H9 (cell line): ENCODE data around the gene ARPP19. TPM values are rescaled to one million over a fixed set of nuclear protein-coding genes. Genes with fewer than 3 reads are reported as not detected.
A peak's percentile ranks its signal among the peaks of the same experiment; 100 is the strongest.

ENCODE experiments used
- DNase-seq: peaks from one replicate; pipeline ENCODE4 v3.0.0-alpha.2; 2017
- H2AFZ ChIP-seq: one replicate; pipeline ENCODE4 v1.6.1; 2013; ENCODE audit warnings: mild to moderate bottlenecking, low read length, control low read depth, moderate library complexity
- H2AK5ac ChIP-seq: 2 replicates; pipeline ENCODE4 v1.6.1; 2013; ENCODE audit warnings: low read length, control low read depth, mixed read lengths; ENCODE audit not compliant: insufficient read length
- H2BK120ac ChIP-seq: one replicate; pipeline ENCODE4 v1.6.1; 2013; ENCODE audit warnings: low read depth, mild to moderate bottlenecking, low read length, control low read depth, inconsistent platforms; ENCODE audit not compliant: poor library complexity, severe bottlenecking
- H2BK12ac ChIP-seq: 2 replicates; pipeline ENCODE4 v1.6.1; 2013; ENCODE audit warnings: low read length, control low read depth, mixed read lengths, low read depth; ENCODE audit not compliant: insufficient read length
- H2BK15ac ChIP-seq: 2 replicates; pipeline ENCODE4 v1.6.1; 2013; ENCODE audit warnings: low read depth, low read length, control low read depth
- H2BK20ac ChIP-seq: one replicate; pipeline ENCODE4 v1.6.1; 2013; ENCODE audit warnings: low read depth, mild to moderate bottlenecking, low read length, control low read depth, inconsistent platforms; ENCODE audit not compliant: poor library complexity, severe bottlenecking
- H2BK5ac ChIP-seq: 2 replicates; pipeline ENCODE4 v1.6.1; 2013; ENCODE audit warnings: low read length, control low read depth, mixed read lengths; ENCODE audit not compliant: insufficient read length
- H3K14ac ChIP-seq: 2 replicates; pipeline ENCODE4 v1.6.1; 2013; ENCODE audit warnings: low read length, control low read depth; ENCODE audit not compliant: insufficient read depth
- H3K18ac ChIP-seq: 2 replicates; pipeline ENCODE4 v1.6.1; 2013; ENCODE audit warnings: low read depth, mild to moderate bottlenecking, mixed read lengths, low read length, control low read depth; ENCODE audit not compliant: insufficient read length
- H3K23ac ChIP-seq: 2 replicates; pipeline ENCODE4 v1.6.1; 2013; ENCODE audit warnings: low read length, control low read depth, mixed read lengths, low read depth; ENCODE audit not compliant: insufficient read length
- H3K23me2 ChIP-seq: 2 replicates; pipeline ENCODE4 v1.6.1; 2013; ENCODE audit warnings: low read depth, mild to moderate bottlenecking, mixed read lengths, low read length, control low read depth; ENCODE audit not compliant: insufficient read length, poor library complexity, severe bottlenecking
- H3K27ac ChIP-seq: 2 replicates; pipeline ENCODE4 v1.5.1; 2013; ENCODE audit warnings: low read length, control low read depth, mixed read lengths, low read depth; ENCODE audit not compliant: insufficient read length
- H3K27me3 ChIP-seq: 2 replicates; pipeline ENCODE4 v1.6.1; 2013; ENCODE audit warnings: low read length, control low read depth, inconsistent platforms; ENCODE audit not compliant: insufficient read depth
- H3K4ac ChIP-seq: 2 replicates; pipeline ENCODE4 v1.6.1; 2013; ENCODE audit warnings: low read depth, mild to moderate bottlenecking, control low read depth, inconsistent platforms, low read length, moderate library complexity
- H3K4me1 ChIP-seq: 2 replicates; pipeline ENCODE4 v1.6.1; 2013; ENCODE audit warnings: low read length, control low read depth, inconsistent platforms; ENCODE audit not compliant: insufficient read depth
- H3K4me2 ChIP-seq: 2 replicates; pipeline ENCODE4 v1.6.1; 2013; ENCODE audit warnings: low read length, control low read depth, mixed read lengths; ENCODE audit not compliant: insufficient read length, insufficient read depth
- H3K56ac ChIP-seq: 2 replicates; pipeline ENCODE4 v1.6.1; 2013; ENCODE audit warnings: low read depth, mild to moderate bottlenecking, mixed read lengths, low read length, control low read depth; ENCODE audit not compliant: insufficient read length
- H3K79me1 ChIP-seq: 2 replicates; pipeline ENCODE4 v1.6.1; 2013; ENCODE audit warnings: low read depth, mild to moderate bottlenecking, moderate library complexity, low read length, control low read depth, inconsistent platforms; ENCODE audit not compliant: insufficient read depth, poor library complexity, severe bottlenecking
- H3K79me2 ChIP-seq: 2 replicates; pipeline ENCODE4 v1.6.1; 2013; ENCODE audit warnings: low read length, control low read depth, inconsistent platforms; ENCODE audit not compliant: insufficient read depth
- H3K9ac ChIP-seq: 2 replicates; pipeline ENCODE4 v1.6.1; 2013; ENCODE audit warnings: low read length, control low read depth, mixed read lengths; ENCODE audit not compliant: insufficient read length; ENCODE audit errors: extremely low read depth
- H3K9me3 ChIP-seq: one replicate; pipeline ENCODE4 v1.6.1; 2013; ENCODE audit warnings: low read depth, low read length, inconsistent platforms; ENCODE audit not compliant: control insufficient read depth
- H3T11ph ChIP-seq: one replicate; pipeline ENCODE4 v1.6.1; 2013; ENCODE audit warnings: mild to moderate bottlenecking, low read length, control low read depth, inconsistent platforms
- H4K20me1 ChIP-seq: one replicate; pipeline ENCODE4 v1.6.1; 2013; ENCODE audit not compliant: control insufficient read depth, insufficient read length, insufficient read depth
- H4K5ac ChIP-seq: 2 replicates; pipeline ENCODE4 v1.6.1; 2013; ENCODE audit warnings: low read depth, mild to moderate bottlenecking, mixed read lengths, low read length, control low read depth; ENCODE audit not compliant: insufficient read length
- H4K8ac ChIP-seq: replicated peaks from 2 replicates; pipeline ENCODE4 v1.6.1; 2013; ENCODE audit warnings: low read length, control low read depth, mixed read lengths, low read depth; ENCODE audit not compliant: insufficient read length
- H4K91ac ChIP-seq: 2 replicates; pipeline ENCODE4 v1.6.1; 2013; ENCODE audit warnings: low read depth, mild to moderate bottlenecking, moderate library complexity, mixed read lengths, low read length, control low read depth; ENCODE audit not compliant: insufficient read length
- H3K27ac Mint-ChIP-seq, 3 experiments: 2 replicates in 2 of 3; 3 replicates in 1 of 3; pipeline ENCODE4 v1.8.0; 2020 to 2021; ENCODE audit warnings: mixed read lengths in 3 of 3, mild to moderate bottlenecking in 1 of 3, moderate library complexity in 1 of 3
- H3K27me3 Mint-ChIP-seq: 2 replicates; pipeline ENCODE4 v1.8.0; 2021; ENCODE audit warnings: low read depth, mild to moderate bottlenecking, moderate library complexity, mixed read lengths
- H3K36me3 Mint-ChIP-seq, 3 experiments: 2 replicates in 2 of 3; 3 replicates in 1 of 3; pipeline ENCODE4 v1.8.0; 2020 to 2021; ENCODE audit warnings: low read depth in 3 of 3, mixed read lengths in 3 of 3; ENCODE audit not compliant: insufficient read depth in 1 of 3
- H3K4me1 Mint-ChIP-seq, 2 experiments: 2 replicates each; pipeline ENCODE4 v1.8.0; 2020; ENCODE audit warnings: mixed read lengths in 2 of 2
- H3K4me3 Mint-ChIP-seq, 2 experiments: 2 replicates in 1 of 2; 3 replicates in 1 of 2; pipeline ENCODE4 v1.8.0; 2020 to 2021; ENCODE audit warnings: mild to moderate bottlenecking in 2 of 2, mixed read lengths in 2 of 2, moderate library complexity in 1 of 2
- H3K9me3 Mint-ChIP-seq, 2 experiments: 2 replicates in 1 of 2; 3 replicates in 1 of 2; pipeline ENCODE4 v1.8.0; 2020; ENCODE audit warnings: mild to moderate bottlenecking in 2 of 2, mixed read lengths in 2 of 2, moderate library complexity in 1 of 2
- WGBS: extraction: QIAGEN DNeasy Blood & Tissue Kit; methylation state at CpG from one replicate; pipeline ENCODE4 v1.1.7; 2013; ENCODE audit warnings: missing lambda C conversion rate, low lambda C conversion rate, mixed read lengths; ENCODE audit not compliant: insufficient read length; ENCODE audit errors: extremely low coverage; 5-methylcytosine and 5-hydroxymethylcytosine counted together
- total RNA-seq: library from RNA; stranded (reverse); gene quantifications from 2 replicates; pipeline ENCODE4 v1.2.1, GENCODE V29; 2021
- TF ChIP-seq, protein P1 (sequence below): fragments of 200-600 bp; sonication (generic); conservative IDR thresholded peaks from 3 replicates; pipeline ENCODE4 v1.8.0; 2021; ENCODE audit warnings: antibody characterized with exemption, mild to moderate bottlenecking

Gene ARPP19
- total RNA-seq, 1 experiment from 2014 or later = 247 TPM

DNA sequence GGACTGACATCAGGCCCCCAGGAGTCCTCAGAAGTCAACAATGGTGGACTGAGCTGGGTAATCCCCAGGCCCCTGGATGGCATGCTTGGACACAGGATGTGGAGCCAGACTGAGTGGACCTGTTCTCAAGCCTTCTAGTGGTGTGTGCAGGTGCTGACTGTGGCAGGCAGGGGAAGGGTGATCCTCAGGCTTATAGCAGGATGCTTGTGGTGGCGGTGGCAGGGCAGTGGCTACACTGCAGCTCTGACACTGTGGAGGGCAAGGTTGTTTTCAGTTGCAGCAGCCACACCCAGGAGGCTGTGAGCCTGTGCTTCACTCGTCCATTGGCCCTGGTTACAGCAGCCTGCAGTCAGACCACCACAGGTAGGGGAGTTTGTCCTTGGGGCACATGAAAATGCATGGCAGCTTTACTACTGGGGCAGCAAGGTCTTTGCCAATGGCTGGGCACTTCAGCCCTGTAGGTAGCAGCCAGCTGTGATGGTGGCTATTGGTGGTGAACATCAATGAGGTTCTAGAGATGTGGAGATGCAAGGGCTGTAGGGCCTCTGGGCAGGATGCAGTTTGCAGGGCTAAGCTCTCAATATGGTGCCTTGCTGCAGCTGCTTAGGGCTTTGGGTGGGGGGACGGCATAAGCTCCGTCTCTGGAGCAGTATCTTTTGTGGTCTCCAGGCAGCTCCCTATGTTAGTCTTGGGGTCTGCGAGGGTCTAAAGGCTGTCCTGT lies 22.6 kb downstream of the ARPP19 start:
- H3K79me1 ChIP-seq = no peaks in the 10 kb centered on the region
- no peak overlapping the region for H2BK5ac ChIP-seq
- H4K20me1 ChIP-seq = no peaks in the 10 kb centered on the region
- H3K4ac ChIP-seq = no peak overlapping the region
- no peak overlapping the region for H2AFZ ChIP-seq
- Mint-ChIP-seq H3K27ac (peak overlapping the region in 2 of 3 experiments; percentile 30 to 82; a peak in 4 of 7 replicates), H3K4me1 (no peaks in the 10 kb centered on the region), H3K27me3 (peaks cover 3% of the 10 kb centered on the region), H3K36me3 (peaks cover 35 to 61% (median 56%) of the 10 kb centered on the region in 3 experiments), H3K4me3 (no peak overlapping the region), H3K9me3 (peaks cover 2 to 12% of the 10 kb centered on the region in 2 experiments; a peak in 2 of 5 replicates)
- H4K5ac ChIP-seq = no peak overlapping the region
- no peak overlapping the region for H3K56ac ChIP-seq
- no peaks in the 10 kb centered on the region for H3K79me2 ChIP-seq
- peak; percentile 38 for DNase-seq
- no peak overlapping the region for H2BK20ac ChIP-seq
- no peak overlapping the region for H2BK12ac ChIP-seq
- no peaks in the 10 kb centered on the region for H3K4me1 ChIP-seq
- H4K91ac ChIP-seq = no peak overlapping the region
- TF ChIP-seq, protein P1, sequence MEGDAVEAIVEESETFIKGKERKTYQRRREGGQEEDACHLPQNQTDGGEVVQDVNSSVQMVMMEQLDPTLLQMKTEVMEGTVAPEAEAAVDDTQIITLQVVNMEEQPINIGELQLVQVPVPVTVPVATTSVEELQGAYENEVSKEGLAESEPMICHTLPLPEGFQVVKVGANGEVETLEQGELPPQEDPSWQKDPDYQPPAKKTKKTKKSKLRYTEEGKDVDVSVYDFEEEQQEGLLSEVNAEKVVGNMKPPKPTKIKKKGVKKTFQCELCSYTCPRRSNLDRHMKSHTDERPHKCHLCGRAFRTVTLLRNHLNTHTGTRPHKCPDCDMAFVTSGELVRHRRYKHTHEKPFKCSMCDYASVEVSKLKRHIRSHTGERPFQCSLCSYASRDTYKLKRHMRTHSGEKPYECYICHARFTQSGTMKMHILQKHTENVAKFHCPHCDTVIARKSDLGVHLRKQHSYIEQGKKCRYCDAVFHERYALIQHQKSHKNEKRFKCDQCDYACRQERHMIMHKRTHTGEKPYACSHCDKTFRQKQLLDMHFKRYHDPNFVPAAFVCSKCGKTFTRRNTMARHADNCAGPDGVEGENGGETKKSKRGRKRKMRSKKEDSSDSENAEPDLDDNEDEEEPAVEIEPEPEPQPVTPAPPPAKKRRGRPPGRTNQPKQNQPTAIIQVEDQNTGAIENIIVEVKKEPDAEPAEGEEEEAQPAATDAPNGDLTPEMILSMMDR = no peak
- H3K23ac ChIP-seq = no peak overlapping the region
- H3K27ac ChIP-seq = no peak overlapping the region
- H4K8ac ChIP-seq = no peak overlapping the region
- H3K23me2 ChIP-seq = no peaks in the 10 kb centered on the region
- no CpG with 5 or more reads among the region's 5 CpGs for WGBS
- no peak overlapping the region for H2AK5ac ChIP-seq
- H2BK15ac ChIP-seq = no peak overlapping the region
- no peaks in the 10 kb centered on the region for H3K9me3 ChIP-seq
- H2BK120ac ChIP-seq = no peak overlapping the region
- H3K14ac ChIP-seq = no peak overlapping the region
- no peak overlapping the region for H3K18ac ChIP-seq
- H3K27me3 ChIP-seq = no peaks in the 10 kb centered on the region
- H3T11ph ChIP-seq = no peak overlapping the region
- no peak overlapping the region for H3K4me2 ChIP-seq
- H3K9ac ChIP-seq = no peak overlapping the region
